GM21447 (cell line): Measurements from ENCODE around the gene KYAT1.
A peak's percentile ranks its signal among the peaks of the same experiment; 100 is the strongest.

ENCODE experiments used
- ATAC-seq: cut with Tn5 transposase; IDR thresholded peaks from one replicate; pipeline ENCODE4 v1.9.1; 2021; ENCODE audit not compliant: unreplicated experiment

Gene KYAT1

DNA sequence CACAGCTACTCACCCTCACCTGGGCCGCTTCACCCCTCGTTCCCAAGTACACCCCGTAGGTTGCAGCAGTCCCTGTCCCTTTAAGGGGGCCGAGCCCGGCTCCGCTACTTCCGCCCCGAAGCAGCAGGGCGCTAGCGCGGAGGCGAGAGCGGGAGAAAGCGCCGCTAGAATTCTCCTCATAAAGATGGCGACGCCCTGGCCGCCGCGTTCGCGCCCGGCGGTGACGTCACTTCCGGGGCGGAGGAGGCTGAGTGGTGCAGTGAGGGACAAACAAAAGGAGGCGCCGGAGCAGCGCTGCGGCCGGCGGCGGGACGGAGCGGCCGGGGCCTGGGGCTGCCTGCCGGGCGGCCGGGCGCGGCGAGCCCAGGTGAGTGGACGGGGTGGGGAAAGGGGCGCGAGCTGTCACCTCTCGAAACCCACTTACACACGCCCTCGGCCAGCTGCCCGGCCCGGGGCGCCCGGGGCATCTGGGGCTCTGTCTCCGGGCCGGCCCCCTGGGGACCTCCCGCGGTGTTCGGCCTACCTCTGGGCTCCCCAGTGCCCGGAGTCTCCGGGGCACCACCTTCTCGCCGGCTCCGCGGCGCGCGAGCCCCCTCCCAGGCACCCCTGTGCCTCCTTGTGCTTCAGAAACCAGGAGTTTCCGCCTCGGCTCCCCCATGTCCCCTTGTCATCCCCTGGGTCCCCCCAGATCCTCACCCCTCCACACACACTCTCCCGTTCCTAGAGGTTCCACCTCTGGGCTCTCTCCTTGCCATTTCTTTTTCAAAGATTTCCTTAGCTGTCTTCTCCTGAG is at the start of gene KYAT1, which contains the start of gene LRRC8A:
Gene KYAT1, minus strand, starts transcription at position 67 of the 793 bp plus-strand sequence. CDS start 36,545 bp downstream, outside the sequence.
Gene LRRC8A, plus strand, starts transcription at position 250 of the 793 bp plus-strand sequence. CDS start 25,032 bp downstream, outside the sequence.
- ATAC-seq: peak; percentile 86

DNA sequence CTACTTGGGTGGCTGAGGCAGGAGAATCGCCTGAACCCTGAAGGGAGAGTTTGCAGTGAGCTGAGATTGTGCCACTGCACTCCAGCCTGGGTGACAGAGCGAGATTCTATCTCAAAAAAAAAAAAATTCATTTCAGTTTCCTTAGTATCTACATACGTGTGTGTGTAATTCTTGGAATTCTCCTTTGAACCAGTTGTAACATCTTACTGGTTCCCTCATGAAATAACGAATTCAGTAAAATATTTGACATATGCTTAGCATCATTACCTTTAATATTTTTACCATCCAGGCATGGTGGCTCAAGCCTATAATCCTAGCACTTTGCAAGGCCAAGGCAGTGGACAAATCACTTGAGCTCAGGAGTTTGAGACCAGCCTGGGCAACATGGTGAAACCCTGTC is 47.8 kb upstream of the KYAT1 start:
- ATAC-seq: no peak

DNA sequence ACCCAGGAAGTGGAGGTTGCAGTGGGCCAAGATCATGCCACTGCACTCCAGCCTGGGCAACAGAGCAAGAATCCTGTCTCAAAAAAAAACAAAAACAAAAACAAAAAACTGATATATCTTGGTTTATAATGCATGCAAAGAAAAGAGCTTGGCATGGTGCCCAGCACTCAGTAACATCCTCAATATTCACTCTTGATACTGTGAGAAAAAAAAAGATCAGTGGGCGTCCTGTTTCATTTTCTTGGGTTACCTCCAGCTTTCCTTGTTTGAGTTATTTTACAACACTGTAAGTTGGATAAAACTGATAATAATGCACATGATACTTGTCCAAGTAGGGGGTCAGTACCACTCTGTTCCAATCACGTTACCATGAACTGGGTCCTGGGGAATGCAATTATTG is 46.9 kb upstream of the KYAT1 start:
- ATAC-seq: no peak

DNA sequence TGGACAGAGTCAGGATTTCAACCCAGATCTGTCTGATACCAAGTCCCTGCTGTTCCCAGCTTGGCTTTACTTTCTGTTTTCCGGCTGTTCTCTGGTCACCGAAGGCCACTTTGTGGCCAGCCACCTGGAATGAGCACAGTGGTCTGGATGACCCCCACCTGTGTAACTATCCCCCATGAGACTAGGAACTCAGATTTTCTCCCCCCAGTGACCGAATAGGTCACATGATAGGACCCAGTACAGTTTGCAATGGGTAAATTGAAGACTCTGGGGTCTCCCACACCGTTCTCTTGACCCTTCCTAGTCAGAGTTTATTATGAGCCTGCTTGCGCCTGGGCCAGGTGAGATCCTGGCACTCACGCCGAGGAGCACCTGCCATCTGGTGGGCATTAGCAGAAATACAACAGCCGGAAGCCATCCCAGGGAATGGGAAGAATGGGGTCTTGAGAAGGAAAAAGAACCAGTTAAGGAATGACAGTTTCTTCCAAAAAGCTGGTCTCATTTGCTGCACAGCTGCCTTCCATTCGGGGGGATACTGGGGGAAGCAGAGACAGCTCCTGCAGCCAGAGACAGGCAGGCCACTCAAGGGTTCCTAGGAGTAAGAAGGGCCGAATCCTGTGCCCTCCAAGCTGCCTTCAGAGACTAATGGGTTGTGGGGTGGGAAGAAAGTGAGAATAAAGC is 46.1 kb upstream of the KYAT1 start:
- no peak for ATAC-seq

DNA sequence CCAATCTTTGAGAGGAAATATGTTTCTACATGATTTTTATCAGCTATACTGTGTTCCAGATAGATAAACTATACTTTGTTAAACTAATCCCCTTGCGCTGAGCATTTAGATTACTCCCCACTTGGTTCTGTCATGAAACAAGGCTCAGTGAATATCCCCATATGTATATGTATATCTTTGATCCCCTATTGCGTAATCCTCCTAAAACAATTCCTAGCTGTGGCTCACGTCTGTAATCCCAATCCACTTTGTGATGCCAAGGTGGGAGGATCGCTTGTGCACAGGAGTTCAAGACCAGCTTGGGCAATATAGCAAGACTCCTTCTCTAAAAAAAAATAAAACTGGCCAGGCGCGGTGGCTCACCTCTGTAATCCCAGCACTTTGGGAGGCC is 41.7 kb upstream of the KYAT1 start:
- ATAC-seq: no peak

DNA sequence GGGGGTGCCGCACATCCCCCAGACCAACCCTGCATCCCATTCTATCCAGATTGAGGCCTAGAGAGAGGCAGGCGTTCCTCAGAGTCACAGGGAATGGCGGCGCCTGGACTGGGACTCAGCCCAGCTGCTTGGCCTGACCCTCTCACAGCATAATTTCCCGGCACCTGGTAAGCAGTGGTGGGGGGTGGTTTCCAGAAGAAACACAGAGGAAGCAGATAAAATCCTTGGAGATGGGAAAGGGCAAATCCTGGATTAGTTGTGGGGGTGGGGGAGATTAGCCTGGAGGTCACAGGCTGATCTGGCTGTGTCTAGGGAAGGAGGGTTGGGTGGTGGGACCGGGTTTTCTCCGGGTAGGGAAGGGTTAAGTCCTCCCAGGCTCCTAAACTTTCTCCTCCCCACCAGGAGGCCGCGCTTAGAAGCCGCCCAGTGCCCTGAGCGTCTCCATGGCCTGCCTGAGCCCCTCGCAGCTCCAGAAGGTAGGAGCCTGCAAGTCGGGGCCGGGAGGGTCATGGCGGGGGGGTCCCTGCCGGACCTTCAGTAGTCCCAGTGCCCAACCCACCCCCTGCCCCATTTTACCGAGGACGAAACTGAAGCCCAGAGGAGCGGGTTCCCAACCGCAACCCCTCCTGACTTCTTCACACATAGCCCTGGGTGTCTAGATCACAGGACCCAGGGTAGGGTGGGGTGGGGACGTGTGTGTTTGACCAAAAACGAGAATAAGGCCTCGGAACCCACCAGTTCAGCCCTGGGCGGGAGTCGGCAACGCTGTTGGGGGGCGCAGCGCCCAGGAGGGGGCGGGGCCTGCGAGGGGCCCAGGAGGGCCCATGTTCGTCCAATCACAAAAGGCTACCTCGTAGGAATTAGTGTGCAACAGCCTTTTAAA is 40.4 kb upstream of the KYAT1 start:
- no peak for ATAC-seq

DNA sequence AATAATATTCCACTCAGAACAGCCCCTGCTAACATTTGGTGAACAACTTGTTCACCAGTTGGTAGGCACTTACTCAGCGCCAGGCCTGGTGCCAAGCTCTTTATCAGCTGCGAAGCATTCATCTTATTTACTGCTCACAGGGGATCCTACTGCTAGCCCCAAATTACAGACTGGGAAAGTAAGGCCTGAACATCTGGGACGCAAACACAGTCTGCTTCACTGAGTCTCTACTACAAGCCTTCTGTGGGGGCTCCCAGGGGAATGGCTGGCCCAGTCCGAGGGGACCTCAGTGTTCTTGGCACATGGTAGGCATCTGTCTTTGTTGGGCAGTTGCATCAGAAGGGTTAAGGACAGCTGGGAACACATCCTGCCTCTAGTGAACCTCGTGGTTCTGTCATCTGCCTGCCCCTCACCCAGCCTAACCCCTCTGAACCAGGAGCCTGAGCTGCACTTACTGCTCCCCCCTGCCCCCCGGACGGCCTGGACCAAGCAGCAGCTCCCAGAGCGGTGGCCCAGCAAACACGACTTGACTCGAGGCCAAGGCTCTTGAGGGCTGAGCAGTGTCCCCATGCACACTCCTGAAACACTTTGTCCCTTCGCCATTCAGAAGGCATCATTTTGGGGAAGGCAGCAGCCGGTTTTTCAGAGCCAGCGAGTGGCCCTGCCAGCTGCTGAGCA is 38.8 kb upstream of the KYAT1 start, which contains the start of gene PHYHD1:
Gene PHYHD1, plus strand, starts transcription at position 602 of the 678 bp plus-strand sequence. CDS start 1,342 bp downstream, outside the sequence.
- ATAC-seq: no peak

DNA sequence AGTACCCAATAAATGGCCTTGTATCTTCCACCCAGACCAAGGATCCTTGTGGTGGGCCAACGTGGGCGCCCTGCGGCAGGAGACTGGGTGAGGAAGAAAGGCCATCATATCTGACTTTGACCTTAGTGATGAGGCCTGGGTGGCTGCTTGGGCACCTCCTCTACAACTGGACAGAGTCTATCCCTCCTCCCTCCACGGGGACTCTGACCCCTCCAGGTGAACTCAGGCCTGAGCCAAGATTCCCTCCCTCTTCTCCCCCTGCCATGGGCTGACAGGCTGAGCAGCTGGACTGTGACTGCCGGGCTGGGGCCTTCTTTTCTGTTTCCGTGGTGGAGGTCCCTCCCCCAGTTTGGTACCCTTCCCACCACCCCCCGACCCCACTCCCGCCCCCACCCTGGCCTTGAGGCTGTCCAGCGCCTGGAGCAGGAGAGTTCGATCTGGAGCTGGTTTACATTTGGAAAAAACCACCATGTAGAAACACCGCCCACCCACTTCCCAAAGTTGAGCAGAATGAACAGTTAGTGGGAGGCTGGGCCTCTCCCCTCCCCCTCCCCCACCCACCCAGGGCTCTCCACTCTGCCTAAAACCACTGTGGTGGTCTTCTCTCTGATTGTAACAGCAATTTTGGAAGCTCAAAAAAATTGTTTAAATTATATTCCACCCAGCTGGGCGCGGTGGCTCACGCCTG is 37.8 kb upstream of the KYAT1 start:
- no peak for ATAC-seq

DNA sequence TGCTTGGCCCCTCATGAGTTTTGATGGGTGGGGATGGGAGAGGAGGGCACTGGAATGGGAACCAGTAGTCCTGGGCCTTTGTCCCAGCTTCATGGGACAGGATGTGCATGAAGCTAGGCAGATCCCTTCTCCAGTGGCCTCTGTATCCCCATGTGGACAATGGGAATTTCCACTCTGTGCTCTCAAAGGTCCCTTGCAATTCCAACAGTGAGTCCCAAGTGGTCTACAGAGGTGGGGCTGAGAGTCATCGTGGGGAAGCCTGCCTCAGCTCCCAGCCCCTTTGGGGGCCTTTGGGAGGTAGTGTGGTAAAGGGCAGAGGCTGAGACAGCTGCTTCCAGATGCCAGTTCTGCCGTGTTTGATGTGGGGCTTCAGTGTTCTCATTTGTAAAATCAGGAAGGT is 37.2 kb upstream of the KYAT1 start:
- ATAC-seq: no peak

DNA sequence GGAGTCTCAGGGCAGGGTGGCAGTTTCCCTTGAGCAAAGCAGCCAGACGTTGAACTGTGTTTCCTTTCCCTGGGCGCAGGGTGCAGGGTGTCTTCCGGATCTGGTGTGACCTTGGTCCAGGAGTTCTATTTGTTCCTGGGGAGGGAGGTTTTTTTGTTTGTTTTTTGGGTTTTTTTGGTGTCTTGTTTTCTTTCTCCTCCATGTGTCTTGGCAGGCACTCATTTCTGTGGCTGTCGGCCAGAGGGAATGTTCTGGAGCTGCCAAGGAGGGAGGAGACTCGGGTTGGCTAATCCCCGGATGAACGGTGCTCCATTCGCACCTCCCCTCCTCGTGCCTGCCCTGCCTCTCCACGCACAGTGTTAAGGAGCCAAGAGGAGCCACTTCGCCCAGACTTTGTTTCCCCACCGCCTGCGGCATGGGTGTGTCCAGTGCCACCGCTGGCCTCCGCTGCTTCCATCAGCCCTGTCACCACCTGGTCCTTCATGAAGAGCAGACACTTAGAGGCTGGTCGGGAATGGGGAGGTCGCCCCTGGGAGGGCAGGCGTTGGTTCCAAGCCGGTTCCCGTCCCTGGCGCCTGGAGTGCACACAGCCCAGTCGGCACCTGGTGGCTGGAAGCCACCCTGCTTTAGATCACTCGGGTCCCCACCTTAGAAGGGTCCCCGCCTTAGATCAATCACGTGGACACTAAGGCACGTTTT is 35.5 kb upstream of the KYAT1 start:
- no peak for ATAC-seq

DNA sequence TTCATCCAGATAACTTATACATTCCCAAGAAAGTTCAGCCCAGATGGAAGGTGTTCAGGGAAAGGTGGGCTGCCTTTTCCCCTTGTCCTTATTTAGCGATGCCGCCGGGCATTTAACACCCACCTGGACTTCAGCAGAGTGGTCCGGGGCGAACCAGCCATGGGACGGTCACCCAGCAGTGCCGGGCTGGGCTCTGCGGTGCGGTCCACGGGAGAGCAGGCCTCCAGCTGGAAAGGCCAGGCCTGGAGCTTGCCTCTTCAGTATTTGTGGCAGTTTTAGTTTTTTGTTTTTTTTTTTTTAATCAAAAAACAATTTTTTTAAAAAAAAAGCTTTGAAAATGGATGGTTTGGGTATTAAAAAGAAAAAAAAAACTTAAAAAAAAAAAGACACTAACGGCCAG is 35.0 kb upstream of the KYAT1 start:
- no peak for ATAC-seq

DNA sequence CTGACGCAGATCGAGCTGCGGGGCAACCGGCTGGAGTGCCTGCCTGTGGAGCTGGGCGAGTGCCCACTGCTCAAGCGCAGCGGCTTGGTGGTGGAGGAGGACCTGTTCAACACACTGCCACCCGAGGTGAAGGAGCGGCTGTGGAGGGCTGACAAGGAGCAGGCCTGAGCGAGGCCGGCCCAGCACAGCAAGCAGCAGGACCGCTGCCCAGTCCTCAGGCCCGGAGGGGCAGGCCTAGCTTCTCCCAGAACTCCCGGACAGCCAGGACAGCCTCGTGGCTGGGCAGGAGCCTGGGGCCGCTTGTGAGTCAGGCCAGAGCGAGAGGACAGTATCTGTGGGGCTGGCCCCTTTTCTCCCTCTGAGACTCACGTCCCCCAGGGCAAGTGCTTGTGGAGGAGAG is 34.5 kb upstream of the KYAT1 start:
- no peak for ATAC-seq

DNA sequence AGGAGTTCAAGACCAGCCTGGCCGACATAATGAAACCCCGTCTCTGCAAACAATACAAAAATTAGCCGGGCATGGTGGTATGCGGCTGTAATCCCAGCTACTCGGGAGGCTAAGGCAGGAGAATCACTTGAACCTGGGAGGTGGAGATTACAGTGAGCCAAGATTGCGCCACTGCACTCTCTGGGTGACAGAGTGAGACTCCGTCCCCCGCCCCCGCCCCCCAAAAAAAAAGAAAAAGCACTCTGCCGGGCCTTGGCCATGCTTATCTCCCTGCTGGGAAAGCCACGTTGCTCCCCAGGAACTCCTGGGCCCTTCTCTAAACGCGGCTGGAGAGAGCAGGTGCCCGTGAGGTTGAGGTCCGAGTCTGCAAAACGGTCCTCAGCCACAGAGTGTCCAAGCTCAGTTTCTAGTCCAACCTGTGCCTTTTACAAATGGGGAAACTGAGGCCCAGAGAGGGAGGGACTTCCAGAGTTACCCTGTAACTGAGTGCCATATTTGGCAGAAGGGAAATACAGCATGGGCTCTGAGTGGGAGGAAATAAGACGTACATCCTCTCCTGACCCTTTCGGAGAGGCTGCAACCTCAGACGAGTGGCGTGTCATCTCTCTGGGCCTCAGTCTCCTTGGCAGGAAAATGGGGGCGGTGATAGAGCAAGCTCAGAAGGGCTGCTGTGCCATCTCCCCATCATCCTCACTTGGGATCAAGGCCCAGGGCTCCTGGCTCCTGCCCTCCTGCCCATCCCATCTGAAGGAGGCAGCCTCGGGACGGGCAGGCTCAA is 32.4 kb upstream of the KYAT1 start:
- no peak for ATAC-seq

DNA sequence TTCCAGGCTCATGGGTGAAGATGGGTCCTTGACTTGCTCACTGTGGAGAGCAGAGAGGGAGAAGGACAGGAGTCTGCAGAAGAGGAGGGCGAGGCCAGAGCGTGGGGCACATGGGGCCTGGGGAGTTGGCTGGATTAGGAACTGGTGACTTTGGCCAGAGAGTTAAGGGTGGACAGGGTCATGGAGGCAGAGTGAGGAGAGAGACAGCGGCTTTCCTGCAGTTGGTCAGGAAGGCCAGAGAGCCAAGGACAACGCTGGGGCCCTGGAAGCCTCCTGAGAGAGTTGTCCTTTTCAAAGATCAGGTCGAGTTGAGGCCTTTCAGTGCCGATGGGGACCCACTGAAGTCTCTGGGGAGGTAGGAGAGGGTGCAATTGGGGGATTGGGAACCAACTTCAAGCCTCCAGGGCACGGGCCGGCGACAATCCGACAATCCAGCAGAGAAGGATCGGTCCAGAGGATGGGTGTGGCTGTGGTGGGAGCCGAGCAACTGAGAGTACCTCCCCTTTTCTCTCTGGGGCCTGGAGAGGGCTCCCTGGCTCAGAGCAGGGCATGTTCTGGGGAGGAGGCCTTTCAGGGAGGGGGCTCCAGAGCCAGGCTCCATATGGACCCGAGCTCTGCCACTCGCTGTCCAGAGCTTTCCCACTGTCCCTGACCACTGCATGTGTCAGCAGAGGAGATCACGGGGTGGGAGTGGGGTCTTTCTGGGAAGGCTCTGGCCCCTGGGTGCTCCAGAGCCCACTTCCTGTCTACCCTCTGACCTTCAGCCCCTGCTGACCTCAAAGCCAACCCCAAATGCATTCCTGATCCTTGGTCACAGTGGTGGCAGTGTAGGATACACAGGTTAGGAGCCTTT is 31.5 kb upstream of the KYAT1 start:
- ATAC-seq: no peak

DNA sequence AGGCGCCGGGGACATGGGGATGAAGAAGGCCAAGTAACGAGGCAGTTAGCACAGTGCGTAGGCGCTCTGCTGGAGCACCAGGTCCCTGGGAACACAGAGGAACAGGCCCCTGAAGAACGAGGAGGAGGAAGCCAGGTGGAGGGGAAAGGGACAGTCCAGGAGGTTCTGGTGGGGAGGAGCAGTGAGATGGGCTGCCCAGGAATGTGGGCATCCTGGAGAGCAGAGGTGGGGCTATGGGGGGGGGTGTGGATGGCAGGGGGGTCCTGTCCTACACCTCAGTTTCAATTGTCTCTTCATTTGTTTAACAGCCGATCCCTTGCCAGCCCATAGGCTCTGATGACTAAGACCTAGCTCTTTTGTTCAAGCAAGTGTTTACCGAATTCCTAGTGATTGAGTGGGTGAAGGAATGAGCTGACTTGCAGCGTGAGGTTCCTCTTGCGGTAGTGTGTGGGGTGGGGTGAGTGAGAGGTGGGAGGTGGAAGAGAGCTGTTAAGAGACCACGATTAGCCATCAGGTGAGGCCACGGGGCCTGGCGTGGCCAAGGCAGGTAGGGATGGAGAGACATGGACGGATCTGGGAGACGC is 30.6 kb upstream of the KYAT1 start:
- ATAC-seq: no peak

DNA sequence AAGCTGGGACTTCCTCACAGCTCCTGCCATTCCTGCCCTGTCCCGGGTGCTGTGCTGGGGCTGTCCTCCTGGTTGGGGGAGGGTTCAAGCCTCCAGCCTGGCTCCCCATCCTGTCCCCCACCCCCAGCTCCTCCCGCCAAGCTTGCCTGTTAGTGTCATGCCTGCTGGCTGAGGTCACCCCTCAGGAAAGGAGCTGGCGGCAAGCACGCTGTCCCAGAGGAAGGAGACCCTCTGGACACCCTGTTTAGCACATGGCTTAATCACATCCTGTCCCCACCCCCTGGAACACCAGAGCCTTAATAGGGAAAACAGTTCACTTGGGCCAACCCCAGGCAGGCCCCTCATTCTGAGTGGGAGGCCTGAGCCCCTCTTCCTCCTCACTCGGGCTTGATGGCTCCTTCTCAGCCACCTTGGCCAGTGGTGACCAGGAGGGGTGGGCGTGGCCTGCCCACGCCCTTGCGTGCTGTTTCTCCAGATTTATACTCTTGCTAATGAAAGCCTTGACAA is 29.8 kb upstream of the KYAT1 start:
- no peak for ATAC-seq

DNA sequence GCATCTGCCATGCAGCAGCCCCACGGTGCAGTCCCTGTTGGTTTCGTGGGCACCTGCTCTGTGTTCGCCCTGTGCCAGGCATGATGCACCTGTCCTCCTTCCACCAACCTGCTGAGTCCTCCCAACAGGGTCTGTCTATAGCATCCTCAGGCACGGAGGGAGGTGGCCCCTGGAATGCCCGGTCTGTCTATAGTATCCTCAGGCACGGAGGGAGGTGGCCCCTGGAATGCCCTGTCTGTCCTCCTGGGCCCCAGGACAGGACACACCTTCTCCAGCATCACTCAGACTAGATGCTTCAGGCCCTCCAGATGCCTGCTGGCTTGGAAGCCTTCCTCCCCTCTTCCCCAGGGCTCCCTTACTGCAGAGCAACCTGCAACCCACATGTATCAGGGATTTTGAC is 29.2 kb upstream of the KYAT1 start:
- ATAC-seq: no peak
